Measurements from ENCODE around the gene ABLIM1.

Gene ABLIM1

DNA sequence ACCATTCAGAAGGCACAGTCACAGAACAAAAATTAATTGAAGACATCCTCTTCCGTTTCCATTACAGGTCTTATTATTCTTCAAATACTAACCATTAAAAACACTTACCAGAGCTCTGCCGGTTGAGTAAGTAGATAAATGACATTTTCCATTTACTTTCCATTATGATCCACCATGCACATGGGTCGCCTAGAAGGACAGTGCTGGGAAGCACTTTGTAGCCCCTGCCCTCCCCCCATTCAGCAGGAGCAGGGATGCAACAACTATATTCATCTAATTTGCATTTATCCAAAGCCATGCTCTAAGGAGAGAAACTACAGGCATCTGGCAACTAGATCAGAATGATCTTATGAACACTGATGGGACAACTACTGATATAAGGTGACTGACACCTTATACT is 177.0 kb downstream of the ABLIM1 start:
- no peak for DNase-seq (ENCODE audit: extremely low read depth, low read depth)
- TF ChIP-seq, protein P1, sequence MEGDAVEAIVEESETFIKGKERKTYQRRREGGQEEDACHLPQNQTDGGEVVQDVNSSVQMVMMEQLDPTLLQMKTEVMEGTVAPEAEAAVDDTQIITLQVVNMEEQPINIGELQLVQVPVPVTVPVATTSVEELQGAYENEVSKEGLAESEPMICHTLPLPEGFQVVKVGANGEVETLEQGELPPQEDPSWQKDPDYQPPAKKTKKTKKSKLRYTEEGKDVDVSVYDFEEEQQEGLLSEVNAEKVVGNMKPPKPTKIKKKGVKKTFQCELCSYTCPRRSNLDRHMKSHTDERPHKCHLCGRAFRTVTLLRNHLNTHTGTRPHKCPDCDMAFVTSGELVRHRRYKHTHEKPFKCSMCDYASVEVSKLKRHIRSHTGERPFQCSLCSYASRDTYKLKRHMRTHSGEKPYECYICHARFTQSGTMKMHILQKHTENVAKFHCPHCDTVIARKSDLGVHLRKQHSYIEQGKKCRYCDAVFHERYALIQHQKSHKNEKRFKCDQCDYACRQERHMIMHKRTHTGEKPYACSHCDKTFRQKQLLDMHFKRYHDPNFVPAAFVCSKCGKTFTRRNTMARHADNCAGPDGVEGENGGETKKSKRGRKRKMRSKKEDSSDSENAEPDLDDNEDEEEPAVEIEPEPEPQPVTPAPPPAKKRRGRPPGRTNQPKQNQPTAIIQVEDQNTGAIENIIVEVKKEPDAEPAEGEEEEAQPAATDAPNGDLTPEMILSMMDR (IDR thresholded peaks at IDR 0.05; ENCODE audit: low read depth, low read length), result no peak

DNA sequence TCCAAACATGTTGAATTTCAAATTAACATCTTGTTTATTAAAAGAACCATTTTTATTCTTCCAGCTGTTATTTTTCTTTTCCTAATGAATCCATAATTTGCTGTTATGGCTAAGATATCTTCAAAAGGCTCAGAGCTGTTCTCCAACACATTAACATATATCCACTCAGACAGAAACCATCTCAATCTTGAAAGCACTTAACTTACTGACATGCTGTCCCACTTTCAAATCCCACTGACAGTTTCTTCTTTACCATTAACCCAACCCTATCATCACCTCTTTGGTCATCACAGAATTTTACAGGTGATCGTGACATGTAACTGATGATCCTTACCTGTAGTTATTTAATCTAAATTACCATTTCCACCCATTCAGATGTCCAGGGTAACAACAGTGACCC is 178.2 kb downstream of the ABLIM1 start:
- DNase-seq (ENCODE audit: extremely low read depth, low read depth), result no peak
- TF ChIP-seq, protein P1 (IDR thresholded peaks at IDR 0.05; ENCODE audit: low read depth, low read length), result no peak

DNA sequence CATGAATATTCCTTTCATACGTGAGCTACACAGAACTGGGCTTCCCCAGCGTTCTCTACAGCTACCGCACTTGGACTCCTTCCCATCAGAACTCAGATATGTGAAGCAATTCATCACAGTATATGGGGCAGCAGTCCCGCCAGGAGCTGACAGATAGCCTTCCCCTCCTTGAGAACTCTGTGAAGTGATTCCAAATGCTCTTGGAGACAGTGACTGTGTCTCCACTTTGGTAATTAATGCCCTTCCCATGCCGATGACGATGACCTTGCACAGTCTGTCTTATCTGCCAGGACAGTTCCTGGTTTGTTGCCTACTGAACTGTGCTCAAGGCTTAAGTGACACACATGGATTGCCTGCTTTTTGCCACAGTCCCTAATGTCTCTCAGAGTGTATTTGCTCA is 178.8 kb downstream of the ABLIM1 start:
- DNase-seq (ENCODE audit: extremely low read depth, low read depth), result no peak
- TF ChIP-seq, protein P1 (IDR thresholded peaks at IDR 0.05; ENCODE audit: low read depth, low read length), result no peak

DNA sequence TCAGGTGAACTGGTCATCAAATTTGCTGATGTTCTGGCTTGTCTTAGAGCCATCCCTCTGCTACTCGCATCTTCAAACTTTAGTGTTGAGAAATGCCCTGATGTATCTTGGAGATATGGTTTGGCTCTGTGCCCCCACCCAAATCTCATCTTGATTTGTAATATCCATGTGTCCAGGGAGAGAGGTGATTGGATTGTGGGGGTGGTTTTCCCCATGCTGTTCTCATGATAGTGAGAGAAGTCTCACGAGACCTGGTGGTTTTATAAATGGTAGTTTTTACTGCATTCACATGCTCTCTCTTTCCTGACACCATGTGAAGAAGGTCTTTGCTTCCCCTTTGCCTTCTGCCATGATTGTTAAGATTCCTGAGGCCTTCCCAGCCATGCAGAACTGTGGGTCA is 179.8 kb downstream of the ABLIM1 start:
- TF ChIP-seq, protein P1 (IDR thresholded peaks at IDR 0.05; ENCODE audit: low read depth, low read length), result no peak
- DNase-seq (ENCODE audit: extremely low read depth, low read depth), result no peak

DNA sequence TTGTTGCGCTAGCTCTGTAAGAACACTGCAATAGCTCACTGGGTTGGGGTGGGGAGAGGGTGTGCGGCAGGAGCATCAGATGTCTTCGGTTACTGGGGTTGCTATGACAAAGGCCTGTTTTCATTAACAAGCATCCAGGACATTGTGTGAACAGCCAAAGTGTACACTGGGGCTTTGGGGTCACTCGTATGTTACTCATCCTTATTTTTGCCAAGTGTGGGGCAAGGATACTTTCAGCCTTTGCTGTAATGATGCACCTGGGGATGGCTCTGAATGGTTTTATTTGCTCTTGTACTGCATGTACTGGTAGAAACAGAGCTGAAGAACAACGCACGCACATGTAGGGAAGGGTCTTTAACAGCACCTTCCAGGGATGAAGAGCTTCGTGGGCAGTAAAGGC is 180.8 kb downstream of the ABLIM1 start:
- DNase-seq (ENCODE audit: extremely low read depth, low read depth), result no peak
- TF ChIP-seq, protein P1 (IDR thresholded peaks at IDR 0.05; ENCODE audit: low read depth, low read length), result no peak

DNA sequence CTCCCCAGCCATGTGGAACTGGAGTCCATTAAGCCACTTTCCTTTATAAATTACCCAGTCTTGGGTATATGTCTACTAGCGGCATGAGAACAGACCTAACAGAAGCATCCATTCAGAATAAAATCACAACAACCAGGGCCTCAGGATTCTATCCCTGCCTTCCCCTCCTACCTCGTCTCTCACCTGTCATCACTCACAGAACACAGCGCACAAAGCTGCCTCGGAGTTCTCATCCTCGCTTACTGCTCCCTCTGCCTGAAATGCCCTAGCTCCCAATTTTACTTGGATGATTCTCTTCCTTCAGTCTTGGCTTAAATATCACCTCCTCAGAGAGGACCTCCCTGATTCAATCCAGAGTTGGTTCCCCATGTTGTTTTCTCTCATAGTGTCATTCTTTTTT is 183.1 kb downstream of the ABLIM1 start:
- TF ChIP-seq, protein P1 (IDR thresholded peaks at IDR 0.05; ENCODE audit: low read depth, low read length), result no peak

DNA sequence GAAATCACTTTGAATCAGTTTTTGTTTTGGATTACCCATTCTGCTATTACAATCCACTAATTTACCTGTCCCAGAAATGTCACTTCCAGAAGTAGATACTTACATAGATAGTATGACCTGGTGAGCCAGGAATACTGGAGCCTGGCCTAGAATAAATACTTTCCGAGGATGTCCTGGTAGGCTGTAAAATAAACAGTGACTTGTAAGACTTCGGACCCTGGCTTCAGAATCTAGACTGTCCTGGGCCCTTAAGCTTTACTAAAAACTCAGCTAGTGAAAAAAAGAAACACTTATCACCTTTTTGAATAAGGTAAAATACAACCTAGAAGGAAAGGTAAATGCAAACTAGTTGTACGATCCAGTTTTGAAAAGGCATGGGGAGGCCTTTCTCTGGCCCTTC is 184.3 kb downstream of the ABLIM1 start:
- no peak for DNase-seq (ENCODE audit: extremely low read depth, low read depth)
- TF ChIP-seq, protein P1 (IDR thresholded peaks at IDR 0.05; ENCODE audit: low read depth, low read length), result no peak

More for the DNA sequence above, 183.1 kb downstream of the ABLIM1 start:
- DNase-seq (ENCODE audit: extremely low read depth, low read depth), result no peak

Measured in AG09319 (cell line).